Activated naive CD8-positive, alpha-beta T cell treated with anti-CD3 and anti-CD28 coated beads, Interleukin-2, amount 10 ng/mL, durations not matched to agents 7 days and 5 days (primary cell): ENCODE measurements around the gene TTL. TPM values are rescaled to one million over a fixed set of nuclear protein-coding genes. Genes with fewer than 3 reads are reported as not detected.
A peak's percentile ranks its signal among the peaks of the same experiment; 100 is the strongest.
"Not testable (repeated sequence)": the region's sequence is repeated elsewhere in the genome, so short reads cannot be mapped to it uniquely, and the experiment has no call there.

ENCODE experiments used
- ATAC-seq: fragments of 150-1000 bp; cut with Tn5 transposase; one replicate; pipeline ENCODE4 v1.10.0; 2021; ENCODE audit warnings: low read depth, moderate library complexity
- POLR2A ChIA-PET: fragments of 350-600 bp; sonication (Branson Sonifier 250); formaldehyde crosslinking; loops from one replicate; lab custom pipeline; 2021; ENCODE audit warnings: antibody characterized with exemption; lab: Charles Lee
- DNase-seq: peaks from one replicate; pipeline ENCODE4 v3.0.0; 2021
- H3K27ac Mint-ChIP-seq: one replicate; pipeline ENCODE4 v1.8.0; 2022; ENCODE audit warnings: mild to moderate bottlenecking, mixed read lengths
- H3K27me3 Mint-ChIP-seq: one replicate; pipeline ENCODE4 v1.8.0; 2022; ENCODE audit warnings: mild to moderate bottlenecking, moderate library complexity, mixed read lengths
- H3K36me3 Mint-ChIP-seq: one replicate; pipeline ENCODE4 v1.8.0; 2021; ENCODE audit warnings: mild to moderate bottlenecking, mixed read lengths
- H3K4me1 Mint-ChIP-seq: one replicate; pipeline ENCODE4 v1.8.0; 2021; ENCODE audit warnings: mixed read lengths
- H3K4me3 Mint-ChIP-seq: one replicate; pipeline ENCODE4 v1.8.0; 2022; ENCODE audit warnings: mild to moderate bottlenecking, moderate library complexity, mixed read lengths
- H3K9me3 Mint-ChIP-seq: one replicate; pipeline ENCODE4 v1.8.0; 2021; ENCODE audit warnings: mixed read lengths
- total RNA-seq, 2 experiments: library from RNA; stranded (reverse); gene quantifications; one replicate each; pipeline ENCODE4 v1.2.3, GENCODE V29; 2021

TTL gene
- total RNA-seq, 2 experiments from 2014 or later, result 22.9 to 24.5 TPM

GRCh38 chr2:112516801-112517200, 34.8 kb downstream of the TTL start:
- Mint-ChIP-seq H3K27me3 (no peaks in the 10 kb centered on the region), H3K4me3 (no peak overlapping the region), H3K4me1 (peaks cover 5% of the 10 kb centered on the region), H3K27ac (no peak overlapping the region), H3K36me3 (peaks cover 35% of the 10 kb centered on the region), H3K9me3 (peaks cover 1% of the 10 kb centered on the region)
- POLR2A ChIA-PET, result no interaction called here
- no peak for DNase-seq
- ATAC-seq, result no peak

GRCh38 chr2:112518807-112519206, 36.9 kb downstream of the TTL start:
- Mint-ChIP-seq H3K27me3 (no peaks in the 10 kb centered on the region), H3K36me3 (peaks cover 54% of the 10 kb centered on the region), H3K27ac (no peak overlapping the region), H3K9me3 (peaks cover 1% of the 10 kb centered on the region), H3K4me1 (peaks cover 8% of the 10 kb centered on the region), H3K4me3 (no peak overlapping the region)
- POLR2A ChIA-PET, result no interaction called here
- ATAC-seq, result no peak
- no peak for DNase-seq

- H3K27me3 Mint-ChIP-seq, result no peaks in the 10 kb centered on the region
- no peak overlapping the region for H3K4me3 Mint-ChIP-seq
- H3K27ac Mint-ChIP-seq, result no peak overlapping the region
- peaks cover 57% of the 10 kb centered on the region for H3K36me3 Mint-ChIP-seq
- peaks cover 8% of the 10 kb centered on the region for H3K4me1 Mint-ChIP-seq
- H3K9me3 Mint-ChIP-seq, result peaks cover under 1% of the 10 kb centered on the region
- POLR2A ChIA-PET, result no interaction called here
- DNase-seq, result no peak
- ATAC-seq, result no peak
Observed at GRCh38 chr2:112519506-112519905, 37.5 kb downstream of the TTL start.

- DNase-seq, result no peak
- POLR2A ChIA-PET, result no interaction called here
- Mint-ChIP-seq H3K27me3 (no peaks in the 10 kb centered on the region), H3K9me3 (no peaks in the 10 kb centered on the region), H3K27ac (peak overlapping the region; percentile 51), H3K4me1 (peaks cover 9% of the 10 kb centered on the region), H3K36me3 (peaks cover 55% of the 10 kb centered on the region), H3K4me3 (no peak overlapping the region)
- ATAC-seq, result no peak
Observed at GRCh38 chr2:112520234-112520783, 38.4 kb downstream of the TTL start.

GRCh38 chr2:112523291-112523777, 41.4 kb downstream of the TTL start:
- Mint-ChIP-seq H3K36me3 (peaks cover 59% of the 10 kb centered on the region), H3K4me1 (peaks cover 10% of the 10 kb centered on the region), H3K27me3 (no peaks in the 10 kb centered on the region), H3K4me3 (no peak overlapping the region), H3K27ac (no peak overlapping the region), H3K9me3 (no peaks in the 10 kb centered on the region)
- ATAC-seq (no peak), DNase-seq (no peak)
- POLR2A ChIA-PET, result no interaction called here

GRCh38 chr2:112524276-112524675, 42.3 kb downstream of the TTL start:
- H3K4me1 Mint-ChIP-seq, H3K9me3 Mint-ChIP-seq, POLR2A ChIA-PET, H3K27me3 Mint-ChIP-seq, ATAC-seq, H3K27ac Mint-ChIP-seq, DNase-seq, H3K4me3 Mint-ChIP-seq: not testable (repeated sequence)
- peaks cover 56% of the 10 kb centered on the region for H3K36me3 Mint-ChIP-seq

GRCh38 chr2:112528541-112528940, 46.6 kb downstream of the TTL start:
- POLR2A ChIA-PET, result no interaction called here
- Mint-ChIP-seq H3K27ac (no peak overlapping the region), H3K27me3 (no peaks in the 10 kb centered on the region), H3K4me3 (no peak overlapping the region), H3K36me3 (peaks cover 34% of the 10 kb centered on the region), H3K4me1 (peaks cover 2% of the 10 kb centered on the region), H3K9me3 (no peaks in the 10 kb centered on the region)
- no peak for ATAC-seq
- DNase-seq, result no peak

- DNase-seq, result no peak
- Mint-ChIP-seq H3K36me3 (peaks cover 24% of the 10 kb centered on the region), H3K9me3 (no peaks in the 10 kb centered on the region), H3K27me3 (no peaks in the 10 kb centered on the region), H3K27ac (no peak overlapping the region), H3K4me3 (no peak overlapping the region), H3K4me1 (peaks cover 2% of the 10 kb centered on the region)
- POLR2A ChIA-PET, result no interaction called here
- no peak for ATAC-seq
Observed at GRCh38 chr2:112529757-112530156, 47.8 kb downstream of the TTL start.

- POLR2A ChIA-PET, result no interaction called here
- no peaks in the 10 kb centered on the region for H3K9me3 Mint-ChIP-seq
- H3K36me3 Mint-ChIP-seq, result peaks cover 20% of the 10 kb centered on the region
- no peak overlapping the region for H3K4me3 Mint-ChIP-seq
- no peak overlapping the region for H3K27ac Mint-ChIP-seq
- H3K4me1 Mint-ChIP-seq, result no peaks in the 10 kb centered on the region
- no peak for ATAC-seq
- DNase-seq, result no peak
- H3K27me3 Mint-ChIP-seq, result no peaks in the 10 kb centered on the region
Observed at GRCh38 chr2:112530728-112531127, 48.8 kb downstream of the TTL start.

GRCh38 chr2:112534826-112535225, 52.9 kb downstream of the TTL start:
- H3K4me1 Mint-ChIP-seq, result no peaks in the 10 kb centered on the region
- no peaks in the 10 kb centered on the region for H3K27me3 Mint-ChIP-seq
- no peak overlapping the region for H3K27ac Mint-ChIP-seq
- DNase-seq, result no peak
- peaks cover 10% of the 10 kb centered on the region for H3K36me3 Mint-ChIP-seq
- POLR2A ChIA-PET, result no interaction called here
- no peak for ATAC-seq
- no peak overlapping the region for H3K4me3 Mint-ChIP-seq
- no peaks in the 10 kb centered on the region for H3K9me3 Mint-ChIP-seq

GRCh38 chr2:112536665-112537064, 54.7 kb downstream of the TTL start:
- H3K4me3 Mint-ChIP-seq, ATAC-seq, DNase-seq, H3K27me3 Mint-ChIP-seq, POLR2A ChIA-PET, H3K27ac Mint-ChIP-seq, H3K4me1 Mint-ChIP-seq, H3K36me3 Mint-ChIP-seq, H3K9me3 Mint-ChIP-seq: not testable (repeated sequence)

GRCh38 chr2:112539306-112539705, 57.4 kb downstream of the TTL start:
- ATAC-seq (no peak), DNase-seq (no peak)
- Mint-ChIP-seq H3K27ac (no peak overlapping the region), H3K4me1 (peaks cover 9% of the 10 kb centered on the region), H3K9me3 (no peaks in the 10 kb centered on the region), H3K4me3 (no peak overlapping the region), H3K36me3 (peaks cover 1% of the 10 kb centered on the region), H3K27me3 (no peaks in the 10 kb centered on the region)
- POLR2A ChIA-PET, result no interaction called here

- H3K27ac Mint-ChIP-seq, result no peak overlapping the region
- POLR2A ChIA-PET, result no interaction called here
- H3K9me3 Mint-ChIP-seq, result no peaks in the 10 kb centered on the region
- no peaks in the 10 kb centered on the region for H3K36me3 Mint-ChIP-seq
- no peak overlapping the region for H3K4me3 Mint-ChIP-seq
- H3K4me1 Mint-ChIP-seq, result peaks cover 15% of the 10 kb centered on the region
- DNase-seq (no peak), ATAC-seq (no peak)
- no peaks in the 10 kb centered on the region for H3K27me3 Mint-ChIP-seq
Observed at GRCh38 chr2:112540906-112541305, 59.0 kb downstream of the TTL start.

GRCh38 chr2:112541315-112542122, 59.6 kb downstream of the TTL start:
- Mint-ChIP-seq H3K27me3 (no peaks in the 10 kb centered on the region), H3K27ac (no peak overlapping the region), H3K4me3 (no peak overlapping the region), H3K4me1 (peaks cover 15% of the 10 kb centered on the region), H3K9me3 (no peaks in the 10 kb centered on the region), H3K36me3 (no peaks in the 10 kb centered on the region)
- peak; percentile 84 for DNase-seq
- POLR2A ChIA-PET, result interaction anchor here (0.5 kb wide), 1 partner anchor 462 kb away, joined by 3 read pairs; no protein-coding TSS in a partner anchor
- peak; percentile 79 for ATAC-seq
